GM20431 (cell line): ENCODE results near the gene SPP1.
"Not testable (repeated sequence)": the region's sequence is repeated elsewhere in the genome, so short reads cannot be mapped to it uniquely, and the experiment has no call there.

Source experiments
- in situ Hi-C: fragments of 300-500 bp; cut with MseI, MboI; formaldehyde crosslinking; loops from one replicate; pipeline ENCODE4 v1.15.0; 2020; ENCODE audit warnings: low sequenced_read_pairs; ENCODE audit not compliant: unreplicated experiment

The SPP1 gene

GRCh38 chr4:87985097-87985886 lies 9.8 kb downstream of the SPP1 start:
- in situ Hi-C loops, result no loop called here

DNA sequence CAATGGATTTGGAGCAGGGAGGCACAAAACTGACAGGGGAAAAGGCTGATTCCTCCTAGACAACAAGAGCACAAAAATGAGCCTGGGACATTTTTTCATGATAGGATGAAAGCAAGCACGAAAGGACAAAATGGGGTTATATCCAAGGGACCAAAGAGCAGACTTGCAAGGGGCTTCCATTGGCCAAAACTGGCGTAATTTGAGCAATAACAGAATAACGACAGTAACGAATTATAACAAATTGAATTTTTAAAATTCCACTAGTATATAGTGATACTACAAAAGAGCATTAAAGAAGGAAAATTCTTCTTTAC lies 10.3 kb downstream of the SPP1 start:
- in situ Hi-C loops, result no loop called here

DNA sequence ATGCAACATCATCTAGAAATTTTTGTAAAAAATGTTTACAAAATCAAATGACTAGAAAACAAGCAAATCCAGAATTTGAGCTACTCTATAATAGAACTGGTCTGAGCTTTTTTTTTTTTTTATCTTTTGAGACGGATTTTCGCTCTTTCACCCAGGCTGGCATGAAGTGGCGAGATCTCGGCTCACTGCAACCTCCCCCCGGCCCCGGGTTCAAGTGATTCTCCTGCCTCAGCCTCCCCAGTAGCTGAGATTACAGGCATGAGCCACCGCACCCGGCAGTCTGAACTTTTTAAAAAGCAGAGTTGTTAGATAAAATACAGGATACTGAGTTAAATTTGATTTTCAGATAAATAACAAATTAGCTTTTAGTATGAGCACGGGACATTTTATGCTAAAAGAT lies 11.0 kb downstream of the SPP1 start:
- in situ Hi-C loops, result no loop called here

DNA sequence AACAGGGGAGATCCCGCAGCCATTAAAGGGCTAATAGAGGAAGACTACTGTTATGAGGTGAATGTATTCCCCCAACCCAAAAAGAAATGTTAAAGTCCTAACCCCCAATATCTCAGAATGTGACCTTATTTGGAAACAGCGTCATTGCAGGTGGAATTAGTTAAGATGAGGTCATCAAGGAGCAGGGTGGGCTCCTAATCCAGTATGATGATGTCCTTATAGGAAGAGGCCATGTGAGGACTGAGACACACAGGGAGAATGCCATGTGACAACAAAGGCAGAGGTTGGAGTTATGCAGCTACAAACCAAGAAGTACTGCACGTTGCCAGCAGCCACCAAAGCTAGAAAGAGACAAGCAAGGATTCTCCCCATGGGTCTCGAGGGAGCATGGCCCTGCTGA lies 14.3 kb downstream of the SPP1 start:
- in situ Hi-C loops, result no loop called here

- in situ Hi-C loops, result no loop called here
These were observed 19.9 kb downstream of the SPP1 start for GRCh38 chr4:87995435-87995834.

GRCh38 chr4:87999191-87999691 lies 23.7 kb downstream of the SPP1 start:
- in situ Hi-C loops, result not testable (repeated sequence)

DNA sequence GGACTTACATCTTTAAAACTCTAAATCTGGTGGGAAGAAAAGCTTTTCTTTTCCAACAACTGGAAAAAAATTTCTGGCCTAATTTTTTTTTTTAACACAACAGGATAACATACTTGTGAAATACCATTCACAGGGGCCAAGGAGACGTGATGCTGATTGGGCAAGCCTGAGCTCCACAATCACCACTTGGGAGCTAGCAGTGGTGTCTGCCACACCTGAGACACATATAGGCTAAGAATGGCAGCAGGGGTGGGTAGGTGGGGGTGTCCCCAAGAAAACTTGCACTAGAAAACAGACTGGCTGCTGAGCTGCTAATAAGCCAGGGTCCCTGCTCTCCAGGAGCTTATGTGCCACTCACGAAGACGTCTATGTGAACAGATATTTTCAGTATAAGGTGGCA lies 26.4 kb downstream of the SPP1 start:
- in situ Hi-C loops, result no loop called here

GRCh38 chr4:88002786-88003185 lies 27.3 kb downstream of the SPP1 start:
- in situ Hi-C loops, result no loop called here

GRCh38 chr4:88003261-88003660 lies 27.7 kb downstream of the SPP1 start:
- in situ Hi-C loops, result no loop called here

DNA sequence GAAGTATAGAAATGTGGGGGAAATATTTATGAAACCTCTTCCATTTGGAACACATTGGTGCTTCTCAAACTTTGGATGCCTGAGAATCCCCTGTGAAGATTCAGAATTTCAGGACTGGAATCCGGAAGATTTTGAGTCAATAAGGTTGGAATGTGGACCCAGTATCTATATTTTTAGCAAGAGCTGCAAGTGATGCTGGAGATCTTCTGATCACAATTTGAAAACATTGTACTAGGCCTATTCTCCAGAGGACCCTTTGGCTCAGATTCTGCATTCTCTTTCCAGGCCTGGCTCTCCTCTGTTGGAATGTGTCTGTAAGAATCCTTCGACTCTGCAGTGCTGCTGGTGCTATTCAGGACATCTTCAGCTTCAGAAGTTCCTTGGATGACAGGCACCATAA lies 29.6 kb downstream of the SPP1 start:
- in situ Hi-C loops, result no loop called here

DNA sequence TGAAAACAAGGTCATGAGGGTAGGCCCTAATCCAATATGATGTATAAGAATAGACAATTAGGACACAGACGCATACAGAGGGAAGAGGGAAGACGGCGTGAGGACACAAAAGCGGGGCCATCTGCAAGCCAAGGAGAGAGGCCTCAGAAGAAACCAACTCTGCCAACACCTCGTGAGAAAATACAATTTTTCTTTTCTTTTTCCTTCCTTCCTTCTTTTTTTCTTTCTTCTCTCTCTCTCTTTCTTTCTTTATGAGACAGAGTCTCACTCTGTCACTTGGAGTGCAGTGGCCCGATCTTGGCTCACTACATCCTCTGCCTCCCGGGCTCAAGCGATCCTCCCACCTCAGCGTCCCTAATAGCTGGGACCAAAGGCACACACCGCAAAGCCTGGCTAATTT lies 30.4 kb downstream of the SPP1 start:
- in situ Hi-C loops, result no loop called here

- in situ Hi-C loops, result no loop called here
These were observed 31.4 kb downstream of the SPP1 start for GRCh38 chr4:88006956-88007303.

GRCh38 chr4:88007304-88008121 lies 32.0 kb downstream of the SPP1 start, which contains the start of gene PKD2:
Gene PKD2, plus strand, starts transcription at chr4:88007635. Its CDS starts 99 bp downstream, at chr4:88007734.
- in situ Hi-C loops, result no loop called here

DNA sequence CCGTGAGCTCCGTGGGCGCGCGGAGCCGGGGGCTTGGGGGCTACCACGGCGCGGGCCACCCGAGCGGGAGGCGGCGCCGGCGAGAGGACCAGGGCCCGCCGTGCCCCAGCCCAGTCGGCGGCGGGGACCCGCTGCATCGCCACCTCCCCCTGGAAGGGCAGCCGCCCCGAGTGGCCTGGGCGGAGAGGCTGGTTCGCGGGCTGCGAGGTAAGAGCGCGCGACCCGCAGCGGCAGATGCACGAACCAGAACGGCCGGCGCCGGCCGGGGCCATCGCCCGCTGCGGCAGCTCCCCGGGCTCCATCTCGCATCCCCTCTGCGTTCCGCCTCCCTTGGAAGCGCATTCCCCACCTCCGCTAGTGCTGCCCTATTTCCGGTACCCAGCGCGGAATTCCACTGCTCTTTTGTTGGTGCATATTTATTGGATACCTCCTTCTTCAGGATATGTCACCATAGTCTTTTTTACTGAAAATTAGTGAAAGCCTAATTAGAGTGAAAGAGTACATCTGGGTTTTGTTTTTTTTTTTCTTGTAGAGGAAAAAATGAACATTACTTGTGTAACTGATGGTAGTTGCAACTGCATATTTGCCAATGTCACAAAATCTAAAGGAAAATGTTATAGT lies 32.7 kb downstream of the SPP1 start:
- in situ Hi-C loops, result no loop called here

GRCh38 chr4:88008743-88009171 lies 33.2 kb downstream of the SPP1 start:
- in situ Hi-C loops, result no loop called here

DNA sequence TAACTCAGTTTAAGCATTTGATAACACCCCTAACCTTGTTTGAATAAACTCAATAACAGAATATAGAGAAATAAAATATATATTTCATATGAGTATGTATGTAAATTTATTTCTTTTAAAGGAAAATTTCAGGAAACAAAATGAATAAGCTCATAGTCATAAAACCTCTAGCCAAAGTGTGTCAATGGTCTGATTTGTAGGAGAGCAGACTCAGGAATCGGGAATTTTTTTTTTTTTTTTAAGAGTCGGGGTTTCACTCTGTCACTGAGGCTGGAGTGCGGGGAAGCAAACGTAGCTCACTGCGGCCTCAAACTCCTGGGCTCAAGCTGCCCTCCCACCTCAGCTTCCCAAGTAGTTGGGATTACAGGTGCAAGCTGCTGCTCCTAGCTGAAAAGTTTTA lies 34.4 kb downstream of the SPP1 start:
- in situ Hi-C loops, result no loop called here

DNA sequence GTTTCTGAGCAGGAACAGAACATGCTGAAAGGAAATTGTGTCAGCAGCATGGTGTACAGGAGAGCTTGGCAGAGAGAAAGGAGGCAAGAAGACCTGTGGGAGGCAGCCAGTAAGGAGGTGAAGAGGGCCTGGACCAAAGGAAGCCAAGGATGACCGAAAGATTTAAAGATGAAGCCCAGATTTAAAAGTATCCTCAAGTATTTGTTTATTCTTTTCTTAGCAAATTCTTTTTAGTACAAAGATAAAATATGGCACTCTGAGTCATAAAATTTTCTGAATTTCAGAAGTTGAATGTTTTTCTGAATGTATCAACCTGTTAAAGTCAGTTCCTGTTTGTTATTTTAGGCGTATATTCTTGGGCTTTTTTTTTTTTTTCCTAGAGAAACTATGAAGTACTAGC lies 35.5 kb downstream of the SPP1 start:
- in situ Hi-C loops, result no loop called here

- in situ Hi-C loops, result no loop called here
These were observed 37.1 kb downstream of the SPP1 start for GRCh38 chr4:88012647-88013046.

DNA sequence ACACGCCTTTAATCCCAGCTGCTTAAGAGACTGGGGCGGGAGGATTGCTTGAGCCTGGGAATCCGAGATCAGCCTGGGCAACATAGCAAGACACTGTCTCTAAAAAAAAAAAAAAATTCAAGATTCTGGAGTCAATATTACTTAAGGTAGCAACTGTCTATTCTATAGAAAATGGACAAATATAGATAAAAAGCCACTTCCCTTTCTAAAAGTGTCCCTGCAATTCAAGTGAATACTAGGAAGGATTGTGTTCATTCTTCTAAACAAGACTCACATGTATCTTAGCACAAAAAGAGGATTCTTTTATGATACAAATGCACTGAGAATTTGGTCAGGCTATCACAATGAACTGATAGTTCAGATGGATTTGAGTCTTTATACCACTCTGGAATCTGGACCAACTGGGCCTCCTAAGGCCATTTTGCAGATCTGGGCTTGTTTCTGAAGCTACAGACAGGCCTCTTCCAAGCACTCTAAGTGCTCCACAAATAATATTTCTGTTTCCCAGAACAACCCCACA lies 38.9 kb downstream of the SPP1 start:
- in situ Hi-C loops, result no loop called here

DNA sequence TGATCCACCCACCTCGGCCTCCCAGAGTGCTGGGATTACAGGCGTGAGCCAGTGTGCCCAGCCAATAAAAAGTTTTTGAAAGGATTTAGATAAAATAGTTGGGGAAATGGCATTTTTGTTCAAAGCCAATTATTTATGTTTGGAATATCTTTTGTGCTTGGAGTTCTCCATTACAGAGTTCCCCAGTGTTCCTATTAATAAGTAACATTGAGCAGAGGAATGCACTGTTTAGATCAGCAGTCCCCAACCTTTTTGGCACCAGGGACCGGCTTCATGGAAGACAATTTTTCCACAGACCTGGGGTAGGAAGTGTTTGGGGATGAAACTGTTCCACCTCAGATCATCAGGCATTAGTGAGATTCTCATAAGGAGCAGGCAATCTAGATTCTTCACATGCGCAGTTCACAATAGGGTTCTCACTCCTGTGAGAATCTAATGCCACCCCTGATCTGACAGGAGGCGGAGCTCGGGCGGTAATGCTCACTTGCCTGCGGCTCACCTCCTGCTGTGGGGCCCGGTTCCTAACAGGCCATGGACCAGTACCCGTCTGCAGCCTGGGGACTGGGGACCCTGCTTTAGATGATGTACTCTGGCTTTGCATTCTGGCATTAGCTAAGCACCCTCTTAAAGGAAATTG lies 40.3 kb downstream of the SPP1 start:
- in situ Hi-C loops, result no loop called here
